Endodermal cell (in vitro differentiated cells): ENCODE data around the gene PRDM16. TPM values are rescaled to one million over a fixed set of nuclear protein-coding genes. Genes with fewer than 3 reads are reported as not detected.

ENCODE experiments used
- DNase-seq: peaks from one replicate; pipeline ENCODE4 v3.0.0-alpha.2; 2017
- H3K27ac ChIP-seq: 2 replicates; pipeline ENCODE4 v1.5.1; 2013; ENCODE audit warnings: mild to moderate bottlenecking, low read depth, low read length, moderate library complexity
- H3K27me3 ChIP-seq: 2 replicates; pipeline ENCODE4 v1.6.1; 2013; ENCODE audit warnings: mild to moderate bottlenecking, low read length, moderate library complexity; ENCODE audit not compliant: insufficient read depth, control insufficient read depth, poor library complexity, severe bottlenecking
- H3K36me3 ChIP-seq: 2 replicates; pipeline ENCODE4 v1.7.0; 2013; ENCODE audit warnings: mild to moderate bottlenecking, low read length, moderate library complexity; ENCODE audit not compliant: control insufficient read depth, insufficient read depth
- H3K4me1 ChIP-seq: one replicate; pipeline ENCODE4 v1.7.0; 2013; ENCODE audit warnings: low read length; ENCODE audit not compliant: control insufficient read depth, insufficient read depth
- H3K4me3 ChIP-seq: 2 replicates; pipeline ENCODE4 v1.5.1; 2013; ENCODE audit warnings: mild to moderate bottlenecking, low read length, moderate library complexity
- H3K9ac ChIP-seq: 2 replicates; pipeline ENCODE4 v1.6.1; 2013; ENCODE audit warnings: mild to moderate bottlenecking, low read length, moderate library complexity; ENCODE audit not compliant: poor library complexity, severe bottlenecking; ENCODE audit errors: extremely low read depth
- H3K9me3 ChIP-seq: 2 replicates; pipeline ENCODE4 v1.6.1; 2013; ENCODE audit warnings: mild to moderate bottlenecking, low read length, moderate library complexity; ENCODE audit not compliant: control insufficient read depth
- H3K27ac Mint-ChIP-seq: 2 replicates; pipeline ENCODE4 v1.8.0; 2020; ENCODE audit warnings: mixed read lengths
- H3K27me3 Mint-ChIP-seq: 2 replicates; pipeline ENCODE4 v1.8.0; 2021; ENCODE audit warnings: mild to moderate bottlenecking, mixed read lengths; ENCODE audit not compliant: insufficient read depth
- H3K36me3 Mint-ChIP-seq: 2 replicates; pipeline ENCODE4 v1.8.0; 2020; ENCODE audit warnings: low read depth, mixed read lengths
- H3K4me1 Mint-ChIP-seq: 2 replicates; pipeline ENCODE4 v1.8.0; 2020; ENCODE audit warnings: mixed read lengths
- H3K4me3 Mint-ChIP-seq: 2 replicates; pipeline ENCODE4 v1.8.0; 2020; ENCODE audit warnings: mild to moderate bottlenecking, moderate library complexity, mixed read lengths
- H3K9me3 Mint-ChIP-seq: 2 replicates; pipeline ENCODE4 v1.8.0; 2020; ENCODE audit warnings: mild to moderate bottlenecking, mixed read lengths
- CTCF ChIP-seq: fragments of 200-600 bp; sonication (generic); conservative IDR thresholded peaks from 2 replicates; pipeline ENCODE4 v1.5.0; 2021; ENCODE audit warnings: antibody characterized with exemption, mild to moderate bottlenecking
- WGBS, 2 experiments: methylation state at CpG; one replicate each; pipeline versions ENCODE4 v1.1.5 to v1.1.7; 2013; ENCODE audit warnings: missing lambda C conversion rate in 2 of 2, mixed read lengths in 1 of 2; ENCODE audit not compliant: insufficient coverage in 1 of 2, insufficient read length in 1 of 2; 5-methylcytosine and 5-hydroxymethylcytosine counted together
- total RNA-seq, 2 donors: library from RNA; stranded (reverse); fragmentation: NEBNext Ultra II Directional in 1 of 2; extraction: Animal tissue kit (Norgen Biotek cat#: 25700) in 1 of 2; gene quantifications; 2 replicates in 1 of 2; 3 replicates in 1 of 2; pipeline ENCODE4 v1.2.1, GENCODE V29; 2021

The PRDM16 gene
- total RNA-seq, 2 donors from 2014 or later: 2.1 to 4.0 TPM

GRCh38 chr1:3168678-3169077, 99.7 kb downstream of the PRDM16 start:
- DNase-seq: no peak
- Mint-ChIP-seq H3K4me1 (no peaks in the 10 kb centered on the region), H3K36me3 (no peaks in the 10 kb centered on the region), H3K9me3 (no peaks in the 10 kb centered on the region), H3K4me3 (no peak overlapping the region), H3K27ac (no peak overlapping the region), H3K27me3 (no peaks in the 10 kb centered on the region)
- Histone ChIP-seq H3K27ac (no peak overlapping the region), H3K4me3 (no peak overlapping the region), H3K4me1 (no peaks in the 10 kb centered on the region), H3K9me3 (no peaks in the 10 kb centered on the region), H3K9ac (no peak overlapping the region), H3K27me3 (no peaks in the 10 kb centered on the region), H3K36me3 (no peaks in the 10 kb centered on the region)
- no peak for TF ChIP-seq CTCF
- WGBS, 2 experiments: 94 to 96% methylated on average over 8 of the region's 8 CpGs

GRCh38 chr1:3169665-3170356, 100.8 kb downstream of the PRDM16 start:
- no peak overlapping the region for H3K27ac ChIP-seq
- no peaks in the 10 kb centered on the region for H3K4me1 Mint-ChIP-seq

GRCh38 chr1:3170561-3171453, 101.8 kb downstream of the PRDM16 start:
- no peaks in the 10 kb centered on the region for H3K9me3 ChIP-seq
- no peaks in the 10 kb centered on the region for H3K9me3 Mint-ChIP-seq
- H3K27me3 Mint-ChIP-seq: no peaks in the 10 kb centered on the region
- peak overlapping the region; percentile 24 for H3K27ac ChIP-seq
- 75 to 86% methylated on average over 21 to 40 of the region's 40 CpGs for WGBS, 2 experiments
- no peak for TF ChIP-seq CTCF
- H3K4me3 Mint-ChIP-seq: no peak overlapping the region
- H3K27me3 ChIP-seq: no peaks in the 10 kb centered on the region
- H3K9ac ChIP-seq: no peak overlapping the region
- no peaks in the 10 kb centered on the region for H3K4me1 Mint-ChIP-seq
- H3K27ac Mint-ChIP-seq: peak overlapping the region; percentile 5
- no peaks in the 10 kb centered on the region for H3K36me3 Mint-ChIP-seq
- H3K4me1 ChIP-seq: no peaks in the 10 kb centered on the region
- DNase-seq: no peak
- no peaks in the 10 kb centered on the region for H3K36me3 ChIP-seq
- H3K4me3 ChIP-seq: no peak overlapping the region

More at GRCh38 chr1:3169665-3170356, 100.8 kb downstream of the PRDM16 start:
- Mint-ChIP-seq H3K27me3 (no peaks in the 10 kb centered on the region), H3K4me3 (no peak overlapping the region), H3K36me3 (no peaks in the 10 kb centered on the region), H3K27ac (no peak overlapping the region), H3K9me3 (no peaks in the 10 kb centered on the region)
- no peaks in the 10 kb centered on the region for H3K27me3 ChIP-seq
- DNase-seq: no peak
- no peaks in the 10 kb centered on the region for H3K9me3 ChIP-seq
- WGBS, 2 experiments: 84 to 89% methylated on average over 16 to 35 of the region's 35 CpGs
- H3K4me3 ChIP-seq: no peak overlapping the region
- no peak overlapping the region for H3K9ac ChIP-seq
- TF ChIP-seq CTCF: no peak
- no peaks in the 10 kb centered on the region for H3K4me1 ChIP-seq
- H3K36me3 ChIP-seq: no peaks in the 10 kb centered on the region
